ENCODE results near the gene ZBTB7C. TPM values are rescaled to one million over a fixed set of nuclear protein-coding genes. Genes with fewer than 3 reads are reported as not detected.

ZBTB7C gene
- total RNA-seq, 1 experiment from 2014 or later: 0.18 TPM

- intact Hi-C loops (cut with micrococcal nuclease; ENCODE audit: unreplicated experiment): no loop called here
- H3K4me3 ChIP-seq (ENCODE audit: low read depth, low read length): no peak overlapping the region
- H3K27me3 ChIP-seq (replicated peaks; ENCODE audit: control insufficient read depth, insufficient read depth, low read length): no peaks in the 10 kb centered on the region
- Mint-ChIP-seq H3K36me3 (ENCODE audit: insufficient read depth, unreplicated experiment) (no peaks in the 10 kb centered on the region), H3K4me3 (ENCODE audit: unreplicated experiment) (no peak overlapping the region), H3K27ac (ENCODE audit: unreplicated experiment) (no peak overlapping the region), H3K27me3 (ENCODE audit: insufficient read depth, unreplicated experiment) (no peaks in the 10 kb centered on the region), H3K4me1 (ENCODE audit: low read depth, unreplicated experiment) (no peaks in the 10 kb centered on the region), H3K9me3 (ENCODE audit: unreplicated experiment) (no peaks in the 10 kb centered on the region)
- H3K4me1 ChIP-seq: no peaks in the 10 kb centered on the region
- TF ChIP-seq CTCF (IDR thresholded peaks at IDR 0.05; ENCODE audit: insufficient read depth in 1 of 2, low read depth in 1 of 2, low read length in 1 of 2, severe bottlenecking in 1 of 2, unreplicated experiment in 1 of 2): no peak
- H3K36me3 ChIP-seq (ENCODE audit: control insufficient read depth, insufficient read depth, low read length): no peaks in the 10 kb centered on the region
- no peaks in the 10 kb centered on the region for H3K9me3 ChIP-seq
- DNase-seq: no peak
- POLR2A ChIA-PET: no interaction called here
- CTCF ChIA-PET: no interaction called here
- BruUV-seq (replicated peaks): no TSS peak
Measured at GRCh38 chr18:47990981-47991380, 418.2 kb downstream of the ZBTB7C start.

GRCh38 chr18:47987388-47987699 lies 421.8 kb downstream of the ZBTB7C start:
- no peaks in the 10 kb centered on the region for H3K9me3 Mint-ChIP-seq (ENCODE audit: unreplicated experiment)

GRCh38 chr18:47986620-47987387 lies 422.4 kb downstream of the ZBTB7C start:
- no TSS peak for BruUV-seq (replicated peaks)
- no peak for TF ChIP-seq CTCF (IDR thresholded peaks at IDR 0.05; ENCODE audit: insufficient read depth in 1 of 2, low read depth in 1 of 2, low read length in 1 of 2, severe bottlenecking in 1 of 2, unreplicated experiment in 1 of 2)
- Histone ChIP-seq H3K4me1 (no peaks in the 10 kb centered on the region), H3K27me3 (replicated peaks; ENCODE audit: control insufficient read depth, insufficient read depth, low read length) (no peaks in the 10 kb centered on the region), H3K9me3 (no peaks in the 10 kb centered on the region), H3K36me3 (ENCODE audit: control insufficient read depth, insufficient read depth, low read length) (no peaks in the 10 kb centered on the region), H3K4me3 (ENCODE audit: low read depth, low read length) (no peak overlapping the region)
- no peaks in the 10 kb centered on the region for H3K27me3 Mint-ChIP-seq (ENCODE audit: insufficient read depth, unreplicated experiment)
- CTCF ChIA-PET: no interaction called here
- POLR2A ChIA-PET: no interaction called here
- no peak overlapping the region for H3K4me3 Mint-ChIP-seq (ENCODE audit: unreplicated experiment)
- H3K9me3 Mint-ChIP-seq (ENCODE audit: unreplicated experiment): no peaks in the 10 kb centered on the region
- no peaks in the 10 kb centered on the region for H3K36me3 Mint-ChIP-seq (ENCODE audit: insufficient read depth, unreplicated experiment)
- intact Hi-C loops (cut with micrococcal nuclease; ENCODE audit: unreplicated experiment): no loop called here
- no peak for DNase-seq
- H3K27ac Mint-ChIP-seq (ENCODE audit: unreplicated experiment): no peak overlapping the region
- H3K4me1 Mint-ChIP-seq (ENCODE audit: low read depth, unreplicated experiment): no peaks in the 10 kb centered on the region

More at GRCh38 chr18:47987388-47987699, 421.8 kb downstream of the ZBTB7C start:
- no peaks in the 10 kb centered on the region for H3K27me3 Mint-ChIP-seq (ENCODE audit: insufficient read depth, unreplicated experiment)
- no TSS peak for BruUV-seq (replicated peaks)
- H3K27ac Mint-ChIP-seq (ENCODE audit: unreplicated experiment): no peak overlapping the region
- H3K4me3 ChIP-seq (ENCODE audit: low read depth, low read length): no peak overlapping the region
- no peaks in the 10 kb centered on the region for H3K4me1 ChIP-seq
- CTCF ChIA-PET: no interaction called here
- no peak overlapping the region for H3K4me3 Mint-ChIP-seq (ENCODE audit: unreplicated experiment)
- H3K9me3 ChIP-seq: no peaks in the 10 kb centered on the region
- no peaks in the 10 kb centered on the region for H3K36me3 ChIP-seq (ENCODE audit: control insufficient read depth, insufficient read depth, low read length)
- no peak for DNase-seq
- H3K4me1 Mint-ChIP-seq (ENCODE audit: low read depth, unreplicated experiment): no peaks in the 10 kb centered on the region
- H3K27me3 ChIP-seq (replicated peaks; ENCODE audit: control insufficient read depth, insufficient read depth, low read length): no peaks in the 10 kb centered on the region
- no peaks in the 10 kb centered on the region for H3K36me3 Mint-ChIP-seq (ENCODE audit: insufficient read depth, unreplicated experiment)
- TF ChIP-seq CTCF (IDR thresholded peaks at IDR 0.05; ENCODE audit: insufficient read depth in 1 of 2, low read depth in 1 of 2, low read length in 1 of 2, severe bottlenecking in 1 of 2, unreplicated experiment in 1 of 2): no peak
- intact Hi-C loops (cut with micrococcal nuclease; ENCODE audit: unreplicated experiment): no loop called here
- POLR2A ChIA-PET: no interaction called here
